ENCODE results near the gene KCTD15. TPM values are rescaled to one million over a fixed set of nuclear protein-coding genes. Genes with fewer than 3 reads are reported as not detected.
A peak's percentile ranks its signal among the peaks of the same experiment; 100 is the strongest.
"Not testable (repeated sequence)": the region's sequence is repeated elsewhere in the genome, so short reads cannot be mapped to it uniquely, and the experiment has no call there.

The KCTD15 gene
- total and polyA plus RNA-seq, 5 donors from 2014 or later: 0.28 to 1.3 (median 0.72) TPM; not detected in 1

DNA sequence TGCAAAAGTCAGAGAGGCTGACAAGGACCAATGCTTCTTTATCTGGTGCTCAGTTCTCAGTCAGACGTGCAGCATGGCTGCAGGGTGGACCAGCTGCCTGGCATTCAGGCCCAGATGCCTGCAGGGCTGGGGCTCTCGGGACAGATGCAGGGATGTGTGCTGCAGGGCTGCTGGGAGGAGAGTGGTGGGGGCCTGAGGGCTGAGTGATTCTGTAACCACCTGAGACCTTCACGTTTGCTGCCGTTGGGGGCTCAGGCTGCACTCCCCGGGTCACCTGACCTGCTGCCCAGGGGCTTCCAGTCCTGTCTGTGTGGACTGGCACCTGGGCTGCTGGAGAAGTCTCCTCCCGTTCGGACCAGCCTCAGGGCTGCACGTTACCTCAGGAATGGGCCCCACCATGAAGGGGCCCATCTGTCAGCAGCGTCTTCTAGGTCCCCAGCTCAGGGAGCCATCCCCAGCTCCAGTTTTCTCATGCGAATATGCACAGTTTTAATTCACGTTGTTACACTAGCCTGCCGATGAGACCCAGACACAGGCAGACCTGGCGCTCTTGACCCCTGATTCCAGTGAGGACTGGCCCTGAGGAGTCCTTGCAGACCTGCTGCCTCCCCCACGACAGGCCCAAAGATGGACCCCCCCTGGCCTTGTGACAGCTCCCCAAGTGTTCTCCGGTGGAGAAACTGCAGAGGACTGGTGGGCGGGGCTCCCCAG lies 16.9 kb downstream of the KCTD15 start:
- H3K27me3 ChIP-seq (ENCODE audit: control insufficient read depth, insufficient read depth, low read length): no peaks in the 10 kb centered on the region
- no peak overlapping the region for H3K4me3 ChIP-seq (ENCODE audit: low read depth, low read length)
- Mint-ChIP-seq H3K9me3 (peaks cover 0 to 2% (median 0%) of the 10 kb centered on the region in 7 donors), H3K27me3 (no peaks in the 10 kb centered on the region), H3K4me1 (peaks cover 0 to 6% (median under 1%) of the 10 kb centered on the region in 4 donors), H3K27ac (no peak overlapping the region), H3K36me3 (no peaks in the 10 kb centered on the region), H3K4me3 (no peak overlapping the region)
- ATAC-seq (ENCODE audit: low read depth in 2 of 2): no peak
- H3K4me1 ChIP-seq (ENCODE audit: control insufficient read depth, insufficient read depth, low read length, poor library complexity, severe bottlenecking): no peaks in the 10 kb centered on the region
- no peaks in the 10 kb centered on the region for H3K36me3 ChIP-seq (ENCODE audit: control insufficient read depth, insufficient read depth, low read length)
- DNase-seq: no peak
- no peak overlapping the region for H3K27ac ChIP-seq (ENCODE audit: insufficient read depth, low read length, poor library complexity, severe bottlenecking)
- H3K9me3 ChIP-seq (ENCODE audit: control insufficient read depth in 2 of 2, low read length in 2 of 2): no peaks in the 10 kb centered on the region

DNA sequence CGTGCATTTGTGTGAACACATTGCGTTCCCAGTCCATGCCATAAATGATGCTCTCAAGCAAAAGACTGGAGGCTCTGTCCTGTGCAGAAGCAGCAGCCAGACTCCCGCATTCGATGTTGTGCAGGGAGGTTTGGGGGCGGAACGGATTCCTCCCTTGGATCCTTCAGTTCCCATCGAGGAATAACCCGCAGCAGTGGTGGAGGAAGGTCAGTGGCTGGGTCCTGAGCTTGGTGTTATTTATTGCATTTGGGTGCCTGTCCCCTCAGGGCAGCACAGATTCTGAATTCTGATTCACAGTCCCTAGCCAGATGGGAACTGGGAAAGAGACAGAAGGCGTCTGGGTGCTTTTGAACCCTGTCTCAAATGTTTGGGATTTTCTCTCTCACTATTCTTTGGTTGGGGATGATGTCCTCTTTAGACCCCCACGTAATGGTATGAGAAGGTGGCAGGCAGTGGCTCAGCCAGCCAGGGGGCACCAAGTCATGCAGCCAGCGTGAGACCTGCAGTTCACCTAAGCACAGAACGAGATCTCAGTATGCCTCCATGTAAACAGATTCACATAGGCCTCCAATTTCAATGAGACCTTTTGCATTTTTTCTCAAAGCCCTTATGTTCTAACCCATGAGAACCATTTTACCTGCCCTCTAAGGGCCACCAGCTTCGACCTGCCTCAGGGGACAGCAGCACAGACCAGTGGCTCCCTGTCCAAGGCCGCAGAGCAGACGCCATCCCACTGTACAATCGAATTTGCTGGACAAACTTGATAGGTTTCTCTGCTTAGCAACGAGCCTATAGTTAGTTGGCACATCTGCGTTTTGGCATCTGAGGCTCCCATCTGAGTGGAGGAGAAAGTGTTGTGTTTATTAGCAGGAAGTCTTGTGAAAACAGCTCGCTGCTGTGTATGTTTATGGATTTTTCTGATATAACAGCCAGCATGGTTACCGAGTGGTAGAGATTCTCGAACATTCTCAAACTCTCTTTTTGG lies 17.8 kb downstream of the KCTD15 start:
- ATAC-seq (ENCODE audit: low read depth in 2 of 2) (no peak), DNase-seq (no peak)
- peaks cover 0 to 8% (median 6%) of the 10 kb centered on the region in 4 donors for H3K4me1 Mint-ChIP-seq
- Histone ChIP-seq H3K4me3 (ENCODE audit: low read depth, low read length) (no peak overlapping the region), H3K36me3 (ENCODE audit: control insufficient read depth, insufficient read depth, low read length) (no peaks in the 10 kb centered on the region), H3K9me3 (ENCODE audit: control insufficient read depth in 2 of 2, low read length in 2 of 2) (no peaks in the 10 kb centered on the region), H3K27me3 (ENCODE audit: control insufficient read depth, insufficient read depth, low read length) (no peaks in the 10 kb centered on the region), H3K27ac (ENCODE audit: insufficient read depth, low read length, poor library complexity, severe bottlenecking) (no peak overlapping the region), H3K4me1 (ENCODE audit: control insufficient read depth, insufficient read depth, low read length, poor library complexity, severe bottlenecking) (peaks cover 2% of the 10 kb centered on the region)
- no peaks in the 10 kb centered on the region for H3K27me3 Mint-ChIP-seq
- H3K27ac Mint-ChIP-seq: no peak overlapping the region
- no peaks in the 10 kb centered on the region for H3K36me3 Mint-ChIP-seq
- H3K9me3 Mint-ChIP-seq: peaks cover 0 to 2% (median 0%) of the 10 kb centered on the region in 7 donors
- no peak overlapping the region for H3K4me3 Mint-ChIP-seq

DNA sequence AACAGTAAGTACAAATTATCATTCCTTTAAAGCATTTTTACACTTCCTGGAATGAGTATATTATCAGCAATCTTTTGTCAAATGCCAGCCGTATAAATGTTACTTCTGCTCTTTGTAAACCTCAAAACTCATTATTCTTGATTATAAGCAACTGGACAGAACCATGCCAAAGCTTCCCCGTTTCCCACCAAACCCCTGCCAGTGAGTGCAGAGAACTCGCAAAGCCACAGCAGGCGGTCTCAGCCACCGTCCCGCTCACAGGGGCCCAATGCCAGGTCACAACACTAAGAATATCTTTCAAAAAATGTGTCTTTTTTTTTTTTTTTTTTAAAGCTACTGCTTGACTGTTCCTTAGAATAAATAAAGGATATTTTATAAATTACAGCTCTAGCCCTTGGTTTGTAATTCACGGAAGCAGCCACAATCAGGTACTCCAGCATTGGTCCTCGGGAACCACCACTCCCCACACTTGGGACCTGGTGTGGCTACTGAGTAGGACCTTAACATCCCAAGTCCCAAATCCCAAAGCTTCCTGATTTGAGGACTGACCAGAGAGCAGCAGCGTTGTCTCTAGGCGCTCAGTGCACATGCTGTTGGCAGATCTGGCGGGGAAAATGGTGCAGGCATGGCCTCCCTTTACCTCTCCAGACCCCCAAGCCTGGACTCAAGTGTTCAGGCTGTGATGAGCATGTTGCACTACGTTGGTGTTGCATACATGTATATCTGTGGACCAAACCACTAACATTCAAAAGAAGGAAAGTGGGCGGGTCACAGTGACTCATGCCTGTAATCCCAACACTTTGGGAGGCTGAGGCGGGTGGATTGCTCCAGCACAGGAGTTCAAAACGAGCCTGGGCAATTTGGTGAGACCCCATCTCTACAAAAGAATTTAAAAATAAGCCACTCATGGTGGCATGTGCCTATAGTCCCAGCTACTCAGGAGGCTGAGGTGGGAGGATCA lies 19.0 kb downstream of the KCTD15 start:
- peaks cover 14% of the 10 kb centered on the region for H3K4me1 ChIP-seq (ENCODE audit: control insufficient read depth, insufficient read depth, low read length, poor library complexity, severe bottlenecking)
- H3K27ac Mint-ChIP-seq: no peak overlapping the region
- no peaks in the 10 kb centered on the region for H3K36me3 Mint-ChIP-seq
- H3K4me3 Mint-ChIP-seq: no peak overlapping the region
- no peaks in the 10 kb centered on the region for H3K36me3 ChIP-seq (ENCODE audit: control insufficient read depth, insufficient read depth, low read length)
- H3K27me3 Mint-ChIP-seq: no peaks in the 10 kb centered on the region
- peaks cover 0 to 10% (median 6%) of the 10 kb centered on the region in 4 donors for H3K4me1 Mint-ChIP-seq
- no peaks in the 10 kb centered on the region for H3K27me3 ChIP-seq (ENCODE audit: control insufficient read depth, insufficient read depth, low read length)
- peaks cover 0 to 2% (median 0%) of the 10 kb centered on the region in 7 donors for H3K9me3 Mint-ChIP-seq
- ATAC-seq (ENCODE audit: low read depth in 2 of 2) (no peak), DNase-seq (no peak)
- no peak overlapping the region for H3K4me3 ChIP-seq (ENCODE audit: low read depth, low read length)
- H3K27ac ChIP-seq (ENCODE audit: insufficient read depth, low read length, poor library complexity, severe bottlenecking): no peak overlapping the region
- H3K9me3 ChIP-seq (ENCODE audit: control insufficient read depth in 2 of 2, low read length in 2 of 2): no peaks in the 10 kb centered on the region

DNA sequence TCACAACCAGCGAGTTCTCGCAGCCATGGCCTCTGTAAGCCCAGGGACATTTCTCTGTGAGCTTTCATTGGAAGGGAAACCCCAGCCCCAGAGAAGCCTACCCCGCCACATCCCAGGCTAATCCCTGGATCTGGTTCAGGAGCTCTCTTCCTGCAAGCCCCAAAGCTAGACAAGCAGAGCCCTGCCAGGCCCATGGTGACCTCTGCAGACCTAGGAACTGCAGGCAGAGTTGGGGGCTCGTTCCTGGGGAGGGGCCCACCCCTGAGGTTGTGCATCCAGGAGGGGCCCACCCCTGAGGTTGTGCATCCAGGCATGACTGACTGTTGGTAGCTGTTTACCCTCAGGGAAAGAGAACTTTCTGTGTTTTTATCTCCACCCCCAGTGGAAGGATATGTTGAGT lies 21.7 kb downstream of the KCTD15 start:
- Histone ChIP-seq H3K4me3 (ENCODE audit: low read depth, low read length) (no peak overlapping the region), H3K4me1 (ENCODE audit: control insufficient read depth, insufficient read depth, low read length, poor library complexity, severe bottlenecking) (peaks cover 18% of the 10 kb centered on the region), H3K9me3 (ENCODE audit: control insufficient read depth in 2 of 2, low read length in 2 of 2) (no peaks in the 10 kb centered on the region), H3K27me3 (ENCODE audit: control insufficient read depth, insufficient read depth, low read length) (no peaks in the 10 kb centered on the region), H3K36me3 (ENCODE audit: control insufficient read depth, insufficient read depth, low read length) (no peaks in the 10 kb centered on the region), H3K27ac (ENCODE audit: insufficient read depth, low read length, poor library complexity, severe bottlenecking) (no peak overlapping the region)
- DNase-seq (no peak), ATAC-seq (ENCODE audit: low read depth in 2 of 2) (no peak)
- peaks cover 0 to 2% (median 0%) of the 10 kb centered on the region in 7 donors for H3K9me3 Mint-ChIP-seq
- H3K27ac Mint-ChIP-seq: no peak overlapping the region
- H3K4me1 Mint-ChIP-seq: peaks cover 0 to 17% (median 10%) of the 10 kb centered on the region in 4 donors
- H3K36me3 Mint-ChIP-seq: no peaks in the 10 kb centered on the region
- peaks cover 24% of the 10 kb centered on the region for H3K27me3 Mint-ChIP-seq
- peak overlapping the region in 2 of 4 donors; percentile 4 to 41 for H3K4me3 Mint-ChIP-seq

DNA sequence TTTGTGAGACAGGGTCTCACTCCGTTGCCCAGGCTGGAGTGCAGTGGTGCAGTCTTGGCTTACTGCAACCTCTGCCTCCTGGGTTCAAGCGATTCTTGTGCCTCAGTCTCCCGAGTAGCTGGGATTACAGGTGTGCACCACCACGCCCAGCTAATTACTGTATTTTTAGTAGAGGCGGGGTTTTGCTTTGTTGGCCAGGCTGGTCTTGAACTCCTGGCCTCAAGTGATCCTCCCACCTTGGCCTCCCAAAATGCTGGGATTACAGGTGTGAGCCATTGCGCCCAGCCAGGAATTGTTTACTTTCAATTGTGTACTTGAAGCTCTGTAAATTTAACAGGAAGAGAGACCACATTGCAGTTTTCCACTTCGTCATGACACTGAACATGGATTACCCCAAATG lies 22.4 kb downstream of the KCTD15 start:
- not testable (repeated sequence) for ATAC-seq (ENCODE audit: low read depth in 2 of 2); H3K27me3 ChIP-seq (ENCODE audit: control insufficient read depth, insufficient read depth, low read length); H3K36me3 ChIP-seq (ENCODE audit: control insufficient read depth, insufficient read depth, low read length); H3K4me3 ChIP-seq (ENCODE audit: low read depth, low read length); H3K27ac ChIP-seq (ENCODE audit: insufficient read depth, low read length, poor library complexity, severe bottlenecking); DNase-seq; H3K9me3 Mint-ChIP-seq; H3K9me3 ChIP-seq (ENCODE audit: control insufficient read depth in 2 of 2, low read length in 2 of 2); H3K36me3 Mint-ChIP-seq
- H3K4me1 Mint-ChIP-seq: peaks cover 0 to 17% (median 10%) of the 10 kb centered on the region in 4 donors
- H3K4me3 Mint-ChIP-seq: peak overlapping the region; percentile 32 to 70 (median 56)
- H3K4me1 ChIP-seq (ENCODE audit: control insufficient read depth, insufficient read depth, low read length, poor library complexity, severe bottlenecking): peaks cover 18% of the 10 kb centered on the region
- peaks cover 24% of the 10 kb centered on the region for H3K27me3 Mint-ChIP-seq
- peak overlapping the region in 1 of 3 donors; percentile 36 for H3K27ac Mint-ChIP-seq

DNA sequence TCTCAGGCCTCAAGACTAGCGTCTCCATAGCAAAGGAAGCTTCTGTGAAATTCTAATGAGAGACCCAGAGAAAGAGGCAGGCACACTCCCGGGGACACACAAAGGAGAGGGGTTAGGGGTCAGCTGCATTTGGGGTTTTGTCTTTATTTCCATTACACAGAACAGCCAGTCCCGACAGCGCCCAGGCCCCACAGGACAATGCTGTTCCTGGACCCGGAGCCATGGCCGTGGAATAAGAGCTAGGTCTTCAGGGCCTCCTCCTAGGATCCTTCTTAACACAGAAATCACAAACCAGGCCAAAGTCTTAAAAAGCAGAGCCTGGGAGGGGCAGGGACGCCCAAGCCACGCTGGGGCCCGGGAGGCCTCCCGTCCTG lies 22.8 kb downstream of the KCTD15 start:
- no peaks in the 10 kb centered on the region for H3K36me3 ChIP-seq (ENCODE audit: control insufficient read depth, insufficient read depth, low read length)
- H3K4me1 Mint-ChIP-seq: peaks cover 0 to 17% (median 10%) of the 10 kb centered on the region in 4 donors
- H3K9me3 Mint-ChIP-seq: peaks cover 0 to 2% (median 0%) of the 10 kb centered on the region in 7 donors
- ATAC-seq (ENCODE audit: low read depth in 2 of 2): no peak
- no peaks in the 10 kb centered on the region for H3K36me3 Mint-ChIP-seq
- H3K4me3 ChIP-seq (ENCODE audit: low read depth, low read length): no peak overlapping the region
- H3K4me3 Mint-ChIP-seq: peak overlapping the region; percentile 32 to 70 (median 56)
- H3K9me3 ChIP-seq (ENCODE audit: control insufficient read depth in 2 of 2, low read length in 2 of 2): no peaks in the 10 kb centered on the region
- H3K27me3 Mint-ChIP-seq: peaks cover 24% of the 10 kb centered on the region
- peak overlapping the region in 1 of 3 donors; percentile 36 for H3K27ac Mint-ChIP-seq
- H3K27me3 ChIP-seq (ENCODE audit: control insufficient read depth, insufficient read depth, low read length): no peaks in the 10 kb centered on the region
- DNase-seq: no peak
- peaks cover 18% of the 10 kb centered on the region for H3K4me1 ChIP-seq (ENCODE audit: control insufficient read depth, insufficient read depth, low read length, poor library complexity, severe bottlenecking)
- no peak overlapping the region for H3K27ac ChIP-seq (ENCODE audit: insufficient read depth, low read length, poor library complexity, severe bottlenecking)

Measured in CD4-positive, CD25-positive, alpha-beta regulatory T cell (primary cell).